Mucosa of descending colon (tissue), 3 donors: ENCODE data around the gene TMEM150A. TPM values are rescaled to one million over a fixed set of nuclear protein-coding genes. Genes with fewer than 3 reads are reported as not detected.
A peak's percentile ranks its signal among the peaks of the same experiment; 100 is the strongest.
"Not testable (repeated sequence)": the region's sequence is repeated elsewhere in the genome, so short reads cannot be mapped to it uniquely, and the experiment has no call there.

Experiments
- ATAC-seq: fragments of 200-7000 bp; cut with Tn5 transposase; one replicate; pipeline ENCODE4 v1.9.1; 2020; ENCODE audit warnings: mild to moderate bottlenecking, moderate library complexity
- DNase-seq, 3 donors: peaks; one replicate each; pipeline ENCODE4 v3.0.0-alpha.2; 2020
- H3K36me3 ChIP-seq: fragments of 200-600 bp; one replicate; pipeline ENCODE4 v1.8.0; 2021; ENCODE audit warnings: low read depth, mild to moderate bottlenecking
- H3K4me1 ChIP-seq: fragments of 200-600 bp; one replicate; pipeline ENCODE4 v1.8.0; 2021; ENCODE audit warnings: low read depth, mild to moderate bottlenecking
- H3K4me3 ChIP-seq: fragments of 200-600 bp; one replicate; pipeline ENCODE4 v1.8.0; 2021; ENCODE audit warnings: mild to moderate bottlenecking
- H3K9me3 ChIP-seq: fragments of 200-600 bp; one replicate; pipeline ENCODE4 v1.8.0; 2021; ENCODE audit warnings: mild to moderate bottlenecking
- CTCF ChIP-seq: fragments of 200-600 bp; IDR thresholded peaks from one replicate; pipeline ENCODE4 v1.8.0; 2022; ENCODE audit warnings: antibody characterized with exemption, mild to moderate bottlenecking
- intact Hi-C, 2 donors: fragments of 100-400 bp; cut with DNase I in 1 of 2; cut with micrococcal nuclease in 1 of 2; formaldehyde crosslinking; loops; one replicate each; pipeline versions ENCODE4 v1.11.0 to v1.11.1; 2022; cut with DNase I, micrococcal nuclease
- total RNA-seq, 3 donors: library from RNA; stranded (reverse); fragmentation: NEBNext Ultra II Directional in 2 of 3; extraction: Animal tissue kit (Norgen Biotek cat#: 25700) in 2 of 3; gene quantifications; one replicate each; pipeline versions ENCODE4 v1.2.1 to v1.2.4, GENCODE V29; 2021 to 2023
- donor health status: DM: no; HTN: no; CAD: no; lungs with moderate emphysema.
- donor health status: DM: no; HTN: no; CAD: no.
- donor health status: DM: no; HTN: yes; CAD: no.

The TMEM150A gene
- total RNA-seq, 3 donors from 2014 or later = 9.4 to 20.9 (median 10.0) TPM

GRCh38 chr2:85561280-85562212 lies 41.0 kb downstream of the TMEM150A start, which contains the start of gene GGCX:
TSS of gene GGCX (minus strand) at chr2:85561493. CDS start at chr2:85561428, 65 bp downstream.
- ATAC-seq (peak; percentile 99), DNase-seq (peak; percentile 98)
- intact Hi-C loops = no loop called here
- H3K4me3 ChIP-seq = peak within 1 kb of the TSS; percentile 70
- no peaks in the 10 kb centered on the region for H3K36me3 ChIP-seq
- H3K4me1 ChIP-seq = peaks cover 7% of the 10 kb centered on the region
- no peak for TF ChIP-seq CTCF
- H3K9me3 ChIP-seq = no peaks in the 10 kb centered on the region

GRCh38 chr2:85560812-85561279 lies 41.7 kb downstream of the TMEM150A start:
- Histone ChIP-seq H3K4me3 (peak overlapping the region; percentile 70), H3K4me1 (peaks cover 7% of the 10 kb centered on the region), H3K36me3 (no peaks in the 10 kb centered on the region), H3K9me3 (no peaks in the 10 kb centered on the region)
- intact Hi-C loops = no loop called here
- ATAC-seq = peak; percentile 28
- TF ChIP-seq CTCF = no peak
- no peak for DNase-seq

- DNase-seq, H3K9me3 ChIP-seq, intact Hi-C loops, H3K4me3 ChIP-seq, H3K36me3 ChIP-seq, ATAC-seq, H3K4me1 ChIP-seq: not testable (repeated sequence)
Measured at GRCh38 chr2:85560403-85560726, 42.1 kb downstream of the TMEM150A start.

GRCh38 chr2:85558160-85558559 lies 44.3 kb downstream of the TMEM150A start:
- no peak for ATAC-seq
- no peak overlapping the region for H3K4me3 ChIP-seq
- no peak for DNase-seq
- intact Hi-C loops = no loop called here
- H3K9me3 ChIP-seq = no peaks in the 10 kb centered on the region
- no peak for TF ChIP-seq CTCF
- peaks cover 7% of the 10 kb centered on the region for H3K4me1 ChIP-seq
- H3K36me3 ChIP-seq = no peaks in the 10 kb centered on the region

GRCh38 chr2:85557130-85557529 lies 45.4 kb downstream of the TMEM150A start:
- TF ChIP-seq CTCF = no peak
- Histone ChIP-seq H3K4me1 (peaks cover 7% of the 10 kb centered on the region), H3K36me3 (no peaks in the 10 kb centered on the region), H3K9me3 (no peaks in the 10 kb centered on the region), H3K4me3 (no peak overlapping the region)
- no peak for DNase-seq
- intact Hi-C loops = no loop called here
- no peak for ATAC-seq

- intact Hi-C loops = loop anchor here in 1 of 2 donors (5.0 kb wide), 1 partner anchor 133 kb away; no protein-coding TSS in a partner anchor
- no peaks in the 10 kb centered on the region for H3K36me3 ChIP-seq
- H3K4me3 ChIP-seq = no peak overlapping the region
- H3K4me1 ChIP-seq = peaks cover 3% of the 10 kb centered on the region
- no peak for TF ChIP-seq CTCF
- ATAC-seq = no peak
- H3K9me3 ChIP-seq = no peaks in the 10 kb centered on the region
- no peak for DNase-seq
Measured at GRCh38 chr2:85554980-85555612, 47.4 kb downstream of the TMEM150A start.
